ENCODE data around the gene C14orf180.

DNA sequence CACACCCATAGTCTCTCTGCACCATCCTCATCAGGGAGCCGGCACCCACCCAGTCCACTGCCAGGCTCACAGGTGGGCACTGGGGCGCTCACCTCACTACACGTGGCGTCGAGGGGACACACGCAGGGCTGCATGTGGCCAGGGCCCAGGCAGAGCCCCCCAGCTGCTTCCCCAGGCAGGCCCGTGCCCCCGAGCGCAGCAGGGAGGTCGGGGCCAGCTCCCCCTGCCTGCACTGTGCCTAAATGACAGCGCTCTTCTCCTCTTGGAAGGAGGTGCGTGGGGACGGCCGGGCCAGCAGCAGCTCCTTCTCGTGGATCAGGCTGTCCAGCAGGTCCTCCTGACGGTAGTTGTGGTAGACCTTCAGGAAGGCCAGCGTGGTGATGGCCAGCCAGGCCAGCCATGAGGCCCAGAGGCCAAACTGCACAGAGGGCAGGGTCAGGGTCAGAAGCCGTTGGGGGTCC, 13.7 kb downstream of the C14orf180 start:
- TF ChIP-seq, protein P1, sequence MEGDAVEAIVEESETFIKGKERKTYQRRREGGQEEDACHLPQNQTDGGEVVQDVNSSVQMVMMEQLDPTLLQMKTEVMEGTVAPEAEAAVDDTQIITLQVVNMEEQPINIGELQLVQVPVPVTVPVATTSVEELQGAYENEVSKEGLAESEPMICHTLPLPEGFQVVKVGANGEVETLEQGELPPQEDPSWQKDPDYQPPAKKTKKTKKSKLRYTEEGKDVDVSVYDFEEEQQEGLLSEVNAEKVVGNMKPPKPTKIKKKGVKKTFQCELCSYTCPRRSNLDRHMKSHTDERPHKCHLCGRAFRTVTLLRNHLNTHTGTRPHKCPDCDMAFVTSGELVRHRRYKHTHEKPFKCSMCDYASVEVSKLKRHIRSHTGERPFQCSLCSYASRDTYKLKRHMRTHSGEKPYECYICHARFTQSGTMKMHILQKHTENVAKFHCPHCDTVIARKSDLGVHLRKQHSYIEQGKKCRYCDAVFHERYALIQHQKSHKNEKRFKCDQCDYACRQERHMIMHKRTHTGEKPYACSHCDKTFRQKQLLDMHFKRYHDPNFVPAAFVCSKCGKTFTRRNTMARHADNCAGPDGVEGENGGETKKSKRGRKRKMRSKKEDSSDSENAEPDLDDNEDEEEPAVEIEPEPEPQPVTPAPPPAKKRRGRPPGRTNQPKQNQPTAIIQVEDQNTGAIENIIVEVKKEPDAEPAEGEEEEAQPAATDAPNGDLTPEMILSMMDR (conservative IDR thresholded peaks at IDR 0.05; ENCODE audit: low read depth, low read length): no peak
- TF ChIP-seq EZH2 (IDR thresholded peaks at IDR 0.05; ENCODE audit: low read length, unreplicated experiment) (no peak), EZH2phosphoT487 (IDR thresholded peaks at IDR 0.05; ENCODE audit: borderline replicate concordance, low read length) (no peak)
